Activated T-cell treated with anti-CD3 and anti-CD28 coated beads for 1 hour (primary cell): ENCODE data around the gene CRTC1.
"Not testable (repeated sequence)": the region's sequence is repeated elsewhere in the genome, so short reads cannot be mapped to it uniquely, and the experiment has no call there.

Experiments used
- DNase-seq: peaks from one replicate; pipeline ENCODE4 v3.0.0-alpha.2; 2020; ENCODE audit warnings: low read depth

The CRTC1 gene

GRCh38 chr19:18669524-18669817, 14.0 kb upstream of the CRTC1 start:
- DNase-seq, result no peak

GRCh38 chr19:18669883-18670282, 13.6 kb upstream of the CRTC1 start:
- DNase-seq, result no peak

- DNase-seq, result no peak
Measured at GRCh38 chr19:18670312-18670711, 13.2 kb upstream of the CRTC1 start.

DNA sequence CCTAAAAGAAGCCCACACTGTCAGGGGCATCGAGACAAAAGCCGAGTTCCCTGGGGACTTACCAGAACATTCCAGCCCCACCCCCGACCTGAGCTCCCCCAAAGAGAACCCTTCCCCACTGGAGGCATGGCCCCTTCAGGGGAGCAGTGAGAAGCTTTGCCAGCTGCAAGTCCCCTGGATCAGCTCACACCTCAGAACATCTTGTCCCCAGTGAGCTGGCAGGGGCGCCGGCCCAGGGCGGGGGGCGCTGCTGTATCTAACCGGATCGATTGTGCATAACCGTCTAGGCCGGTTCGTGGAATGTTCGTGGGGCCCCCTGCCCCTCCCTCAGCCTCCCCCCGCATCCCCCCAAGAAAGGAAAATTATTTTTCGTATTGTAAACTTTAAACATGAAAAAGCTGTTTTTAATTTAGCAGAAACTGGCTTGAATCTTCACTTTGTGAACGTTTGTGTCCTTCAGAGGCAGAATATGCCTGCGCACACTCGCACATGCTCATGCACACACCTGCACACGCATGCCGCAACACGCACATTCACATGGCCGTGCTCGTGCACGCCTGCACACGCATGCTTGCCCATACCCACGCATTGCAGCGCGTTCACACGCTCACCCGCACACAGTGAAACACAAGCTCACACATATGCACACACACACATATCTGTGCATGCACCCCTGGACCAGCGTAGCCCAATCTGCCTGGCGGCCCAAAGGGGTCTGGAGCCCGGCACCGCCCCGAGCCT, 12.0 kb upstream of the CRTC1 start:
- DNase-seq, result no peak

DNA sequence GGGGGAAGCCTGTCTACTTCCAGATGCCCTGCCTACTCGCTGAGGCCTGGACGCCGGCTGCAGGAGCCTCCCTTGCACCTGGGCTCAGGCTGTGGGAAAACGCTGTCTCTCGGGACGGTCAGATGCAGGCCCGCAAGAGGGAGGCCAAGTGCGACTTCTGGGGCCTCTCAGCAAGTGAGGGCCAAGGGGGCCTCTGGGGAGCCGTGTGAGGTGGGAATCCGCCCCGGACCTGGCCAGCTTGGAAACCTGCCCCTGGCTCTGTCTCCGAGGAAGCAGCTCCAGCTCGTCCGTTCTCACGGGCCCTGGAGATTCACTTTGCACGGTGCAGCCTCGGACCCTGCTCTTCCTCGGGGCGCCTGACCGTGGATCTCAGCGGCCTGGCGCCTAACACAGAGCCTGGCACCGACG, 11.4 kb upstream of the CRTC1 start:
- no peak for DNase-seq

GRCh38 chr19:18672606-18673337, 10.7 kb upstream of the CRTC1 start:
- no peak for DNase-seq

GRCh38 chr19:18674616-18675015, 8.9 kb upstream of the CRTC1 start:
- DNase-seq, result no peak

DNA sequence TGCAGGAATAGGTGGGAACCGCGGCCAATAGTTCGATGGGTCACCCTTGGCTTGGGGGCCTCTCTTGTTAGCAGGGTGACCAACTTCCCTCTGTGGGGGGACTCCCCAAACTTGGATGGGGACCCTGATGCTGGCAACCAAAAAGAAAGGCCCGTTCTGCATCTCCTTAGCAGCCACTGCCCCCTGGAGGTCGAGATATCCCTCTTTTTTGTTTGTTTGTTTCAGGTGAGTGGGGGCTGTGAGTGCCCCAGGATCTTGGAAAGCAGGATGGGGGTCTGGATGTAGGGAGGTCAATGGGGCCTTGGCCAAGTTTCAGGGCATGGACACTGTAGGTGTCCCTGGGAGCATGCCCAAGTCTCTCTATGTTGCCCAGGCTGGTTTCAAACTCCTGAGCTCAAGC, 7.7 kb upstream of the CRTC1 start:
- no peak for DNase-seq

GRCh38 chr19:18676692-18677091, 6.8 kb upstream of the CRTC1 start:
- DNase-seq, result no peak

DNA sequence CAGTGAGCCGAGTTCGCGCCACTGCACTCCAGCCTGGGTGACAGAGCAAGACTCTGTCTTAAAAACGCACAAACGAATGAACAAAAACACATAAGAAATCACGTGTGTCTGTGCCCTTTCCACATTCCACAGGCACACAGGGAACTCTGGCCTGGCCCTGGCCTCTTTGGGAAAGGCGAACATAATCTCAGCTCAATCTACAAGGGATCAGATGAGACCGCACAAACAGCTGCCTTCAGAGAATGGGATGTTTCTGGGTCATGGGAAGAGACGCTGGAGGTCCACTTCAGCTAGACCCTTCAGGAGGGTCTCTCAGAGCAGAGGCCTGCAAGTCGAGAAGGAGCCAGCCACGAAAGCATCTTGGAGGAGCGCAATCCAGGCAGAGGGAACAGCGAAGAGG, 6.3 kb upstream of the CRTC1 start:
- DNase-seq, result no peak

DNA sequence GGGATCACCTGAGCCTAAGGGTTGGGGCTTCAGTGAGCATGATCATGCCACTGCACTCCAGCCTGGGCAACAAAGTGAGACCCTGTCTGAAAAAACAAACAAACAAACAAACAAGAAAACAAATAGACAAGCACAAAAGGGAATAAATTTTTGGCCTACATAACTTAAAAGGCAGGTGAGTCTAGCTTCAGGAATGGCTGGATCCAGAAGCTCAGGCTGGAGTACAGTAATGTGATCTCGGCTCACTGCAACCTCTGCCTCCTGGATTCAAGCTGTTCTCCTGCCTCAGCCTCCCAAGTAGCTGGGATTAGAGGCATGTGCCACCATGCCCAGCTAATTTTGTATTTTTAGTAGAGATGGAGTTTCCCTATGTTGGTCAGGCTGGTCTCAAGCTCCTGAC, 3.3 kb upstream of the CRTC1 start:
- not testable (repeated sequence) for DNase-seq

DNA sequence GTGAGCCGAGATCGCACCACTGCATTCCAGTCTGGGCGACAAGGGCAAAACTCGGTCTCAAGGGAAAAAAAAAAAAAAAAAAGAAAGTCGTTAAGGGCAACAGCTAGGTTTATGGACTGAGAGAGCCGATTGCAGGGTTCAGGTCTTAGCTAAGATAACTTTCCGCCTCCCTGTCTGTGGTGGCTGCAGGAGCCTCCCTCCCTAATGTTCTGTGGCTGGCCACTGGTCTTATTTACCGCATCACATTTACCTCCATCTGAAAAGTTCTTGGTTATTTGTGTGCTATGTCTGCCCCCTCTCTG, 722 bp upstream of the CRTC1 start:
- DNase-seq, result no peak

- no peak for DNase-seq
Measured at GRCh38 chr19:18683958-18684641, 620 bp downstream of the CRTC1 start.

DNA sequence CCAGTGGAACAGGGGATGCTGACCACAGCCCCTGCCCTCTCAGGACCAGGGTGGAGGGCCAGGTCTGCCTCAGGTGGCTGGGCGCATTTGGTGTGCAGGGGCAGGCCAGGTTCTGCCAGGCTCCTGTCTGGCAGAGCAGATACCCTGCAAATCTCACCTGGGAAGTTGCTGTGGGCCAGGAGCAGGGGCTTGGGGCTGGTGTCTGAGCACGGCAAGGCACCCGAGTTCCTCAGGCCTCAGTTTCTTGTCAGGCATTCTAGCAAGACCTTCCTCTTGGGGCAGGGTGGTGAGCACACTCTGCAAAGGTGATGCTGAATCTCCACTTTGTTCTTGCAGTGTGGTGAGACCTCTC, 1.1 kb downstream of the CRTC1 start:
- DNase-seq, result no peak

DNA sequence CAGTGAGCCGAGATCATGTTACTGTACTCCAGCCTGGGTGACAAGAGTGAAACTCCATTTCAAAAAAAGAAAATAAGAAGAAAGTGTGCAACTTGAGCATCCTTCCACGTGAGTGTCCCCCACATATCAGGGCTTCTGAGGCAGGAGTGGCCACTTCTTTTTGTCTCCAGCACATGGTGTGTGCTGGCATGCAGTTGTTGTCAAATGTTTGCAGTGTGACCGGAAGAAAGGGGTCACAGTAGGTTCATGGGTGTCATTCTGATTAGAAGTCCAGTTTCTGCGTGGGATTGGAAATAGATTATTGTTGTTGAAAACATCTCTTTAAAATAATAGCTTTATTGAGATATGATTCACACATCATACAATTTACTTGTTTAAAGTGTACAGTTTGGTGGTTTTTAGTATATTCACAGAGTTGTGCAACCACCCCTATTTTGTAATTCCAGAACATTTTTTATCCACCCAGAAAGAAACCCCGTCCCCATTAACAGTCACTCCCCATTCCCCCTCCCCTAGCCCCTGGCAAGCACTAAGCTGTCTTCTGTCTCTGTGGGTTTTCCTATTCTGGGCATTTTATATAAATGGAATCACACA, 2.2 kb downstream of the CRTC1 start:
- DNase-seq, result no peak

DNA sequence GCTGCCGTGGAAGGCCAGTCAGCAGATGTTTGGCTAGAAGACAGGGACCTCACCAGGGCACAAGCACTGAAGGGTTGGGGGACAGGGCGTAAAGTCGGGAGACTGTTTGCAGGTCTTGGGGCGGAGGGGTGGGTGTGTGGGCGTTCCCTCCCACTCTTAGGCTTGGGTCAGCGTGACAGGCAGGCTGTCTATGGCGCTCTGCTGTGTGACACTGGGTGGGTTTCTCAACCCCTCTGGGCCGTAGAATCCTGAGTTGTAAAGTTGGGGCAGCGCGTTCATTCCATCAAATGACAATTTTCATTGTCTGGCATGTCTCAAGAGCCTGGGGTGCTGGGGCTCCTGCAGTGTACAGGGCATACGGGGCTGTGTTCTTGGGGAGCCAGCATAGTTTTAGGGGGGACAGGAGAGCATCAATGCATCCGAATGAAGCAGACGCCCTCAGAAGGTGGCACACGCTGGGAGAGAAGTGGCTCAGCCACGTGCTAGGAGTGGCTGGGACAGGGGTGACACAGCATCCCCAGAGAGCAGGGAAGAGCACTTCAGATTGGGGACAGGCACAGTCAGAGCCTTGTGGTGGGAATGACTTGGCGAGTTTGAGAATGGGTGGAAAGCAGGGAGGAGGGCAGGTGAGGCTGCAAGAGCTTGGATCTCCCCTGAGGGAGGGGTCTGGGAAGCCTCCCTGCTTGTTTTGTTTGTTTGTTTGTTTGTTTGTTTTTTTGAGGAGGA, 4.4 kb downstream of the CRTC1 start:
- no peak for DNase-seq

GRCh38 chr19:18696023-18696422, 12.5 kb downstream of the CRTC1 start:
- DNase-seq, result no peak

DNA sequence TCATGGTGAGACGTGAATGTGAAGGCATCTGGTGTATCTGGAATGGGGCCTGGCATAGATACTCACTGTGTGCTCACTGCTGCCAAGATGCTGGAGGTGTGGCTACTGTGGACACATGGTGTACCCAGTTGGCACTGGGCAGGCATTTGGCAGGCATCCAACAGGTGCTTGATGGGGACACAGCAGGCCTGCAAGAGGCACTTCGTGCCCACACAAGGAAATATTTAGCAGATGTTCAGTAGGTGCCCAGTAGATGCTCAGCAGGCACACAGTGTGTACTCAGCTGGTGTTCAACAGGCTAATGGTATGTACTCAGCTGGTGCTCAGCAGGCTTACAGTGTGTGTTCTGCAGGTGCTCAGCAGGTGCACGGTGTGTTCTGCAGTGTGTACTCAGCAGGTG, 14.2 kb downstream of the CRTC1 start:
- DNase-seq, result no peak

DNA sequence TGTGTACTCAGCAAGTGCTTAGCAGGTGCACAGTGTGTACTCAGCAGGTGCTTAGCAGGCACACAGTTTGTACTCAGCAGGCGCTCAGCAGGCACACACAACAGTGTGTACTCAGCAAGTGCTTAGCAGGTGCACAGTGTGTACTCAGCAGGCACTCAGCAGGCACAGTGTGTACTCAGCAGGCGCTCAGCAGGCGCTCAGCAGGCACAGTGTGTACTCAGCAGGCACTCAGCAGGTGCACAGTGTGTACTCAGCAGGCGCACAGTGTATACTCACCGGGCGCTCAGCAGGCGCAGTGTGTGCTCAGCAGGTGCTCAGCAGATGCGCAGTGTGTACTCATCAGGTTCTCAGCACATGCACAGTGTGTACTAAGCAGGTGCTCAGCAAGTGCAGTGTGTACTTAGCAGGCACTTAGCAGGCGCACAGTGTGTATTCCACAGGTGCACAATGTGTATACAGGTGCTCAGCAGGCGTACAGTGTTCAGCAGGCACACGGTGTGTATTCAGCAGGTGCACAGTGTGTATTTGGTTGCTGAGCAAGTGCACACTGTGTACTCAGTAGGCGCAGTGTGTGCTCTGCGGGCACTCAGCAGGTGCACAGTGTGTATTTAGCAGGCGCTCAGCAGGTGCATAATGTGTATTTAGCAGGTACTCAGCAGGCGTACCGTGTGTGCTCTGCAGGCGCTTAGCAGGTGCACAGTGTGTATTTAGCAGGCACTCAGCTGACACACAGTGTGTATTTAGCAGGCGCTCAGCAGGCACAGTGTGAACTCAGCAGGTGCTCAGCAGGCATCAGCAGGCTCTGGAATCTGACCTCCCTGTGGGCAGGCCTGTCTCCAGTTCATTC, 15.1 kb downstream of the CRTC1 start:
- no peak for DNase-seq

DNA sequence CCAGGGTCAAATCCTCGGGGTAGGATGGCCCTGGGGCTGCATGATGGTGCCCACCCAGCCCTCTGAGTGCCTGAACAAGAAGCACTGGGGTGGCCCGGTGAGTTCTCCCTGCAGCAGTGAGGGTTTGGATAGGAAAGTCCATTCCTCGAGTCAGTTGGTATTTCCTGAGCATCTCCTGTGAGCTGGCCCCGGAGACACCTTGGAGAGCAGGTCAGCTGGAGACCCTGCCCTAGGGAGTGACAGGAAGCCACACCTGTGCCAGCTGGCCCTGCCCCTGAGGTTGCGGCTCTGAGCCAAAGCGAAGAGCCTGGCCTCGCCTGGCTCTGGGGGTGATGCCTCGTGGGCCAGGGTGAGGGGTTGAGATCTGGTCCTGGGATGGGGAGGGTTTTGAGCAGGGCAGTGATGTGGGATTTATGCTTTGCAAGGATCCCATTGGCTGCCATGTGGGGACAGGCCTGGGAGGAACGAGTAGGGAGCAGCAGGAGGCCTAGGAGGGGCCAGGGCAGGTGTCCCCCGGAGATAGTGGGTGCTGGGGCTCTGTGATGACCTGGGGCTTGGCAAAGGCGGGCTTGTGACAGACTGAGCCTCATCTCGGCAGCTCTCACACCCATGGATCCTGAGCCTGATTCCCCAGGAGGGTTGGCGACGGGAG, 16.0 kb downstream of the CRTC1 start:
- no peak for DNase-seq
